Fibroblast of mammary gland (primary cell): ENCODE data around the gene LRMDA.
"Not testable (repeated sequence)": the region's sequence is repeated elsewhere in the genome, so short reads cannot be mapped to it uniquely, and the experiment has no call there.

Experiments used
- DNase-seq: peaks from one replicate; pipeline ENCODE4 v3.0.0-alpha.2; 2010; ENCODE audit warnings: low read depth
- H3K4me3 ChIP-seq: 2 replicates; pipeline ENCODE4 v1.5.1; 2011; ENCODE audit warnings: low read depth, mild to moderate bottlenecking, low read length, moderate library complexity; ENCODE audit not compliant: control insufficient read depth
- CTCF ChIP-seq: conservative IDR thresholded peaks from 2 replicates; pipeline ENCODE4 v1.5.1; 2011; ENCODE audit warnings: low read depth, low read length, inconsistent platforms; ENCODE audit not compliant: control insufficient read depth, insufficient read depth

The LRMDA gene

GRCh38 chr10:75602341-75602740 lies 170.9 kb downstream of the LRMDA start:
- no peak for TF ChIP-seq CTCF
- no peak for DNase-seq

GRCh38 chr10:75605096-75605495 lies 173.7 kb downstream of the LRMDA start:
- no peak for TF ChIP-seq CTCF
- no peak overlapping the region for H3K4me3 ChIP-seq
- no peak for DNase-seq

More at GRCh38 chr10:75602341-75602740, 170.9 kb downstream of the LRMDA start:
- H3K4me3 ChIP-seq, result no peak overlapping the region

- H3K4me3 ChIP-seq, result not testable (repeated sequence)
Measured at GRCh38 chr10:75605795-75606194, 174.4 kb downstream of the LRMDA start.

GRCh38 chr10:75606203-75606779 lies 174.9 kb downstream of the LRMDA start:
- TF ChIP-seq CTCF, result no peak
- no peak overlapping the region for H3K4me3 ChIP-seq
- no peak for DNase-seq

More at GRCh38 chr10:75605795-75606194, 174.4 kb downstream of the LRMDA start:
- DNase-seq, result not testable (repeated sequence)

GRCh38 chr10:75607576-75607975 lies 176.2 kb downstream of the LRMDA start:
- DNase-seq, result no peak
- TF ChIP-seq CTCF, result no peak
- no peak overlapping the region for H3K4me3 ChIP-seq

GRCh38 chr10:75610183-75610582 lies 178.8 kb downstream of the LRMDA start:
- TF ChIP-seq CTCF, result no peak
- no peak overlapping the region for H3K4me3 ChIP-seq
- no peak for DNase-seq

- no peak for TF ChIP-seq CTCF
Measured at GRCh38 chr10:75611172-75611992, 180.0 kb downstream of the LRMDA start.

More at GRCh38 chr10:75611172-75611992, 180.0 kb downstream of the LRMDA start:
- no peak overlapping the region for H3K4me3 ChIP-seq
- no peak for DNase-seq
